Endothelial cell of umbilical vein (primary cell): Measurements from ENCODE around the gene CH25H. TPM values are rescaled to one million over a fixed set of nuclear protein-coding genes. Genes with fewer than 3 reads are reported as not detected.

ENCODE experiments used
- BruUV-seq: library from RNA; stranded (reverse); fragments of 400-500 nt; replicated peaks from 2 replicates; lab custom pipeline; 2021; lab: Mats Ljungman, UMichigan
- CTCF ChIA-PET: fragments of 300-600, 350-600 bp; sonication (Branson Sonifier 250); formaldehyde crosslinking; loops from one replicate; lab custom pipeline; 2021; ENCODE audit warnings: antibody characterized with exemption, inconsistent platforms; lab: Charles Lee
- POLR2A ChIA-PET: fragments of 300-600, 350-600 bp; sonication (Branson Sonifier 250); formaldehyde crosslinking; loops from one replicate; lab custom pipeline; 2021; ENCODE audit warnings: antibody characterized with exemption, inconsistent platforms; lab: Charles Lee
- DNase-seq: peaks from one replicate; pipeline ENCODE4 v3.0.0-alpha.2; 2011; ENCODE audit warnings: low read depth, low spot score
- FAIRE-seq: peaks from 2 replicates; lab custom pipeline; 2011; peaks lifted over from hg19 to GRCh38; lab: Jason Lieb, UNC
- H2AFZ ChIP-seq: 2 replicates; pipeline ENCODE4 v1.6.0; 2012; ENCODE audit warnings: low read depth, low read length, control low read depth, inconsistent platforms
- H3K27ac ChIP-seq: 2 replicates; pipeline ENCODE4 v1.5.1; 2011; ENCODE audit warnings: low read depth, mild to moderate bottlenecking, control low read depth, low read length, moderate library complexity; ENCODE audit not compliant: insufficient read depth
- H3K27me3 ChIP-seq, 2 experiments: 2 replicates each; pipeline versions ENCODE4 v1.6.0 to v1.6.1; 2011; ENCODE audit warnings: low read length in 2 of 2, mixed read lengths in 1 of 2; ENCODE audit not compliant: control insufficient read depth in 2 of 2, insufficient read depth in 2 of 2
- H3K36me3 ChIP-seq, 2 experiments: 2 replicates in 1 of 2; 3 replicates in 1 of 2; pipeline ENCODE4 v1.5.1; 2011; ENCODE audit warnings: low read length in 2 of 2, mild to moderate bottlenecking in 1 of 2, moderate library complexity in 1 of 2; ENCODE audit not compliant: control insufficient read depth in 2 of 2, insufficient read depth in 2 of 2; ENCODE audit errors: extremely low read depth in 1 of 2
- H3K4me1 ChIP-seq: 3 replicates; pipeline ENCODE4 v1.5.1; 2011; ENCODE audit warnings: mild to moderate bottlenecking, low read length; ENCODE audit not compliant: control insufficient read depth, insufficient read depth; ENCODE audit errors: extremely low read depth
- H3K4me2 ChIP-seq: 2 replicates; pipeline ENCODE4 v1.6.1; 2011; ENCODE audit warnings: low read length, control low read depth, mixed read lengths; ENCODE audit not compliant: insufficient read depth
- H3K4me3 ChIP-seq, 3 experiments: fragments of 200-600 bp in 1 of 3; sonication (generic), shearing (Covaris generic) in 1 of 3; replicated peaks in 1 of 3; 2 replicates each; pipeline ENCODE4 v1.5.1; 2011 to 2016; ENCODE audit warnings: control low read depth in 3 of 3, low read length in 3 of 3, mild to moderate bottlenecking in 2 of 3, inconsistent platforms in 1 of 3, low read depth in 1 of 3, moderate library complexity in 1 of 3; ENCODE audit not compliant: insufficient read depth in 1 of 3
- H3K79me2 ChIP-seq: 2 replicates; pipeline ENCODE4 v1.6.0; 2012; ENCODE audit warnings: low read length, inconsistent platforms; ENCODE audit not compliant: control insufficient read depth, insufficient read depth
- H3K9ac ChIP-seq: replicated peaks from 2 replicates; pipeline ENCODE3; 2011; ENCODE audit warnings: low read length, control low read depth; ENCODE audit not compliant: insufficient read depth; ENCODE audit errors: extremely low read depth
- H3K9me1 ChIP-seq: replicated peaks from 3 replicates; pipeline ENCODE4 v1.6.0; 2011; ENCODE audit warnings: mild to moderate bottlenecking, low read length; ENCODE audit not compliant: control insufficient read depth, insufficient read depth; ENCODE audit errors: extremely low read depth
- H3K9me3 ChIP-seq: replicated peaks from 2 replicates; pipeline ENCODE4 v1.5.1; 2012; ENCODE audit warnings: low read length, inconsistent platforms; ENCODE audit not compliant: control insufficient read depth, insufficient read depth
- H4K20me1 ChIP-seq: replicated peaks from 2 replicates; pipeline ENCODE3; 2011; ENCODE audit warnings: mild to moderate bottlenecking, low read length; ENCODE audit not compliant: control insufficient read depth, insufficient read depth; ENCODE audit errors: extremely low read depth
- CTCF ChIP-seq, 2 donors: IDR thresholded peaks; 1 replicate in 1 of 2; 2 replicates in 1 of 2; pipeline ENCODE4 v1.5.1; 2011; ENCODE audit warnings: low read length in 2 of 2, mild to moderate bottlenecking in 2 of 2, moderate library complexity in 2 of 2, control low read depth in 1 of 2, inconsistent platforms in 1 of 2, low read depth in 1 of 2; ENCODE audit not compliant: insufficient read depth in 1 of 2; ENCODE audit errors: extremely low read depth in 1 of 2
- EZH2 ChIP-seq: IDR thresholded peaks from 2 replicates; pipeline ENCODE4 v1.6.1; 2012; ENCODE audit warnings: borderline replicate concordance, low read depth, mild to moderate bottlenecking, moderate library complexity, low read length, inconsistent platforms; ENCODE audit not compliant: severe bottlenecking
- FOS ChIP-seq: IDR thresholded peaks from 2 replicates; pipeline ENCODE4 v1.6.1; 2011; ENCODE audit warnings: mild to moderate bottlenecking, low read length, moderate library complexity, borderline replicate concordance; ENCODE audit not compliant: insufficient read depth
- GATA2 ChIP-seq: IDR thresholded peaks from 2 replicates; pipeline ENCODE4 v1.7.0; 2011; ENCODE audit warnings: low read depth, mild to moderate bottlenecking, moderate library complexity, mixed read lengths, low read length; ENCODE audit not compliant: insufficient read length, insufficient read depth
- JUN ChIP-seq: IDR thresholded peaks from 2 replicates; pipeline ENCODE4 v1.6.1; 2011; ENCODE audit warnings: borderline replicate concordance, low read depth; ENCODE audit not compliant: insufficient read length, insufficient read depth
- MAX ChIP-seq: IDR thresholded peaks from 2 replicates; pipeline ENCODE4 v1.6.1; 2011; ENCODE audit not compliant: insufficient read depth, insufficient read length
- MYC ChIP-seq: IDR thresholded peaks from one replicate; pipeline ENCODE4 v1.6.1; 2011; ENCODE audit warnings: mild to moderate bottlenecking, low read depth, low read length
- POLR2A ChIP-seq: IDR thresholded peaks from 2 replicates; pipeline ENCODE4 v1.6.1; 2012; ENCODE audit warnings: low read depth, mild to moderate bottlenecking, control low read depth, low read length
- POLR2AphosphoS5 ChIP-seq: IDR thresholded peaks from 2 replicates; pipeline ENCODE4 v1.6.1; 2012; ENCODE audit warnings: low read depth, mild to moderate bottlenecking, control low read depth, low read length, moderate library complexity; ENCODE audit not compliant: insufficient read depth
- dilution Hi-C: fragments of 300-500 bp; cut with MboI; formaldehyde crosslinking; loops from one replicate; pipeline ENCODE4 v1.15.0; 2019; ENCODE audit warnings: low sequenced_read_pairs; ENCODE audit not compliant: extremely low pct_ligation_motif_present
- intact Hi-C: fragments of 100-400 bp; cut with micrococcal nuclease; formaldehyde crosslinking; loops from one replicate; pipeline ENCODE4 v1.10.0; 2022
- polyA plus RNA-seq, 4 experiments: library from polyadenylated mRNA; depleted of rRNA in 3 of 4; stranded (reverse) in 3 of 4; unstranded in 1 of 4; fragments of >200 nt; gene quantifications; 2 replicates each; pipeline versions ENCODE4 v1.2.1 to v1.2.3, GENCODE V29; 2011 to 2012; ENCODE audit warnings: missing spikeins in 1 of 4
- total RNA-seq: library from RNA; stranded (reverse); gene quantifications from 2 replicates; pipeline ENCODE4 v1.2.3, GENCODE V29; 2021

The CH25H gene
- total and polyA plus RNA-seq, 2 donors (not counting 3 experiments of a cell fraction or from before 2014, with no cell fraction given), result 0.30 TPM; not detected in 1

GRCh38 chr10:89242345-89242684 lies 35.2 kb upstream of the CH25H start:
- CTCF ChIA-PET, result no interaction called here
- H3K27me3 ChIP-seq, result no peaks in the 10 kb centered on the region
- H2AFZ ChIP-seq, result no peak overlapping the region
- no peaks in the 10 kb centered on the region for H3K4me1 ChIP-seq
- no peaks in the 10 kb centered on the region for H3K36me3 ChIP-seq
- no TSS peak for BruUV-seq
- no peak overlapping the region for H3K4me3 ChIP-seq
- intact Hi-C loops, result no loop called here
- H3K9me3 ChIP-seq, result no peaks in the 10 kb centered on the region
- POLR2A ChIA-PET, result no interaction called here
- no peaks in the 10 kb centered on the region for H3K79me2 ChIP-seq
- no peaks in the 10 kb centered on the region for H4K20me1 ChIP-seq
- no peaks in the 10 kb centered on the region for H3K9me1 ChIP-seq
- H3K4me2 ChIP-seq, result no peak overlapping the region
- TF ChIP-seq MAX (no peak), EZH2 (no peak), GATA2 (no peak), POLR2AphosphoS5 (no peak), CTCF (IDR thresholded peaks at IDR 0.05; ENCODE audit: extremely low read depth in 1 of 2, insufficient read depth in 1 of 2, low read depth in 1 of 2, low read length in 2 of 2) (no peak), POLR2A (no peak), MYC (no peak), FOS (no peak), JUN (no peak)
- H3K27ac ChIP-seq, result no peak overlapping the region
- dilution Hi-C loops, result no loop called here
- H3K9ac ChIP-seq, result no peak overlapping the region
- FAIRE-seq (no peak), DNase-seq (no peak)
